K562 (cell line): ENCODE data around the gene NXPH4. TPM values are rescaled to one million over a fixed set of nuclear protein-coding genes. Genes with fewer than 3 reads are reported as not detected.

Experiments
- DLX4 ChIP-seq: fragments of 250-450 bp; sonication (Bioruptor Pico); IDR thresholded peaks from 2 replicates; pipeline ENCODE4 v1.6.1; 2021; ENCODE audit warnings: mild to moderate bottlenecking
- ETS2 ChIP-seq: IDR thresholded peaks from 2 replicates; pipeline ENCODE4 v1.6.1; 2016; ENCODE audit warnings: borderline replicate concordance, missing genetic modification characterization, mild to moderate bottlenecking, moderate library complexity, missing compliant biosample characterization; ENCODE audit not compliant: poor library complexity, severe bottlenecking
- FOXP1 ChIP-seq: sonication (generic); formaldehyde crosslinking; IDR thresholded peaks from 2 replicates; pipeline ENCODE4 v1.8.0; 2022; ENCODE audit warnings: mild to moderate bottlenecking, missing genetic modification reagents
- GATAD2B ChIP-seq: fragments of 450-650 bp; IDR thresholded peaks from 2 replicates; pipeline ENCODE4 v1.6.1; 2017; ENCODE audit warnings: mild to moderate bottlenecking, borderline replicate concordance
- GTF3C2 ChIP-seq: IDR thresholded peaks from 3 replicates; pipeline ENCODE4 v1.6.1; 2011; ENCODE audit warnings: borderline replicate concordance, mild to moderate bottlenecking, moderate library complexity; ENCODE audit not compliant: insufficient read length; ENCODE audit errors: extremely low read depth
- JUNB ChIP-seq: fragments of 450-650 bp; formaldehyde crosslinking; conservative IDR thresholded peaks from 2 replicates; pipeline ENCODE4 v1.4.0; 2020; ENCODE audit warnings: mild to moderate bottlenecking
- KAT7 ChIP-seq: sonication (generic); formaldehyde crosslinking; IDR thresholded peaks from 2 replicates; pipeline ENCODE4 v1.8.0; 2022; ENCODE audit warnings: missing genetic modification reagents, mild to moderate bottlenecking, borderline replicate concordance
- KLF1 ChIP-seq: fragments of 450-650 bp; IDR thresholded peaks from 2 replicates; pipeline ENCODE4 v1.6.1; 2016; ENCODE audit warnings: missing genetic modification characterization, missing compliant biosample characterization
- MED1 ChIP-seq: sonication (generic); formaldehyde crosslinking; IDR thresholded peaks from 2 replicates; pipeline ENCODE4 v1.8.1; 2023; ENCODE audit warnings: missing genetic modification reagents, borderline replicate concordance
- MTA3 ChIP-seq: fragments of 450-650 bp; formaldehyde crosslinking; IDR thresholded peaks from 2 replicates; pipeline ENCODE4 v1.6.1; 2017; ENCODE audit warnings: mild to moderate bottlenecking, borderline replicate concordance
- NCOA1 ChIP-seq: fragments of 450-650 bp; IDR thresholded peaks from 2 replicates; pipeline ENCODE4 v1.6.1; 2016; ENCODE audit warnings: low read depth
- NONO ChIP-seq, 2 experiments: fragments of 200-400 bp in 1 of 2; fragments of 450-650 bp in 1 of 2; formaldehyde crosslinking in 1 of 2; IDR thresholded peaks; 2 replicates each; pipeline ENCODE4 v1.6.1; 2017; ENCODE audit warnings: low read depth in 2 of 2, mild to moderate bottlenecking in 2 of 2, moderate library complexity in 2 of 2, low read length in 1 of 2
- SIN3B ChIP-seq: fragments of 450-650 bp; IDR thresholded peaks from 2 replicates; pipeline ENCODE4 v1.6.1; 2017; ENCODE audit warnings: low read depth, mild to moderate bottlenecking, moderate library complexity
- TEAD4 ChIP-seq, 2 experiments: sonication (generic) in 1 of 2; formaldehyde crosslinking in 1 of 2; IDR thresholded peaks; 2 replicates each; pipeline versions ENCODE4 v1.6.1 to v1.8.0; 2012 to 2022; ENCODE audit warnings: borderline replicate concordance in 1 of 2, inconsistent platforms in 1 of 2, low read length in 1 of 2, mild to moderate bottlenecking in 1 of 2, missing genetic modification reagents in 1 of 2
- USF2 ChIP-seq: sonication (generic); formaldehyde crosslinking; IDR thresholded peaks from 2 replicates; pipeline ENCODE4 v1.5.0; 2020; ENCODE audit warnings: missing genetic modification reagents
- XRCC5 ChIP-seq: fragments of 200-400 bp; formaldehyde crosslinking; IDR thresholded peaks from 2 replicates; pipeline ENCODE4 v1.6.1; 2017; ENCODE audit warnings: low read depth, mild to moderate bottlenecking, low read length
- ZBTB12 ChIP-seq: fragments of 250-450 bp; sonication (Bioruptor Pico); IDR thresholded peaks from 2 replicates; pipeline ENCODE4 v1.4.0; 2020
- ZFX ChIP-seq: sonication (generic); formaldehyde crosslinking; IDR thresholded peaks from 2 replicates; pipeline ENCODE4 v1.8.0; 2022; ENCODE audit warnings: mild to moderate bottlenecking, missing genetic modification reagents, moderate library complexity
- ZNF507 ChIP-seq: conservative IDR thresholded peaks from 2 replicates; pipeline ENCODE4 v1.6.1; 2017; ENCODE audit warnings: missing genetic modification characterization, missing compliant biosample characterization
- ZNF764 ChIP-seq: fragments of 250-450 bp; sonication (Bioruptor Pico); IDR thresholded peaks from 2 replicates; pipeline ENCODE4 v1.4.0; 2020; ENCODE audit warnings: low read depth, mild to moderate bottlenecking, moderate library complexity
- ZNF77 ChIP-seq: fragments of 250-450 bp; sonication (Bioruptor Pico); IDR thresholded peaks from 2 replicates; pipeline ENCODE4 v1.5.0; 2020
- ZNF778 ChIP-seq: fragments of 450-650 bp; formaldehyde crosslinking; IDR thresholded peaks from 2 replicates; pipeline ENCODE4 v1.4.0; 2020; ENCODE audit warnings: mild to moderate bottlenecking, moderate library complexity
- polyA plus RNA-seq, 8 experiments: library from polyadenylated mRNA; depleted of rRNA in 4 of 8; stranded (reverse) in 5 of 8; unstranded in 3 of 8; fragments of >200 nt; fragmentation: Nextera tagmentation in 2 of 8; fragmentation: Illumina TruSeq in 1 of 8; extraction: Ambion mirVana in 2 of 8; extraction: Trizol in 1 of 8; gene quantifications; 2 replicates each; pipeline versions ENCODE4 v1.2.1 to v1.2.3, GENCODE V29; 2011 to 2014; ENCODE audit warnings: inconsistent platforms in 1 of 8, missing spikeins in 1 of 8
- total RNA-seq, 7 experiments: library from RNA; depleted of rRNA in 6 of 7; stranded (reverse); fragments of >200 nt in 6 of 7; fragmentation: Illumina TruSeq in 2 of 7; extraction: Trizol in 2 of 7; gene quantifications; 2 replicates each; pipeline versions ENCODE4 v1.2.1 to v1.2.3, GENCODE V29; 2011 to 2021; ENCODE audit warnings: low replicate concordance in 1 of 7

NXPH4 gene
- total and polyA plus RNA-seq, 9 of the 15 experiments (the other 6 are each of a cell fraction or from before 2014, with no cell fraction given) = 0.49 to 2.7 (median 1.1) TPM; not detected in 4

GRCh38 chr12:57238854-57239554 is 22.4 kb downstream of the NXPH4 start (continued):
- TF ChIP-seq GTF3C2 (no peak), JUNB (no peak), GATAD2B (peak; percentile 68; the same call in 1 of the 2 replicates), SIN3B (peak; percentile 20; the same call in 1 of the 2 replicates), KAT7 (peak; percentile 62; the same call in 1 of the 2 replicates), ZNF507 (tag) (no peak), NCOA1 (no peak), ZFX (CRISPR knock-in tag) (peak; percentile 51; the same call in 1 of the 2 replicates), KLF1 (tag) (no peak; the same call in 1 of the 2 replicates), TEAD4 (IDR thresholded peaks at IDR 0.05; ENCODE audit: low read length) (no peak; the same call in 1 of the 2 replicates), TEAD4 (CRISPR knock-in tag; IDR thresholded peaks at IDR 0.05; ENCODE audit: borderline replicate concordance) (0 out of 2 replicates have a peak, but pooled peaks have one; percentile 26), ZNF778 (CRISPR knock-in tag) (no peak), ETS2 (tag) (no peak), ZNF764 (CRISPR knock-in tag) (peak; percentile 67; the same call in 1 of the 2 replicates), MED1 (CRISPR knock-in tag) (no peak), XRCC5 (peak; percentile 98), USF2 (CRISPR knock-in tag) (no peak), DLX4 (no peak), ZBTB12 (CRISPR knock-in tag) (no peak), MTA3 (peak; percentile 68; the same call in 1 of the 2 replicates), ZNF77 (CRISPR knock-in tag) (no peak), NONO (IDR thresholded peaks at IDR 0.05; ENCODE audit: low read depth in 2 of 2, low read length in 1 of 2) (0 out of 4 replicates have a peak, but pooled peaks of 1 of the 2 experiments have one; percentile 77), FOXP1 (peak; percentile 91)
